Activated naive CD4-positive, alpha-beta T cell (primary cell): Measurements from ENCODE around the gene RAI14.
"Not testable (repeated sequence)": the region's sequence is repeated elsewhere in the genome, so short reads cannot be mapped to it uniquely, and the experiment has no call there.

Experiments used
- DNase-seq, 4 experiments: peaks; one replicate each; lab custom pipeline; 2025; lab: John Stamatoyannopoulos, UW

RAI14 gene

GRCh38 chr5:34771076-34771475 is 114.9 kb downstream of the RAI14 start:
- DNase-seq = no peak

GRCh38 chr5:34772267-34773098 is 116.4 kb downstream of the RAI14 start:
- no peak for DNase-seq

- DNase-seq = no peak
These were observed 118.0 kb downstream of the RAI14 start for GRCh38 chr5:34774139-34774538.

- DNase-seq = not testable (repeated sequence)
These were observed 118.5 kb downstream of the RAI14 start for GRCh38 chr5:34774678-34775077.

GRCh38 chr5:34775886-34776285 is 119.8 kb downstream of the RAI14 start:
- no peak for DNase-seq

GRCh38 chr5:34778091-34778850 is 122.1 kb downstream of the RAI14 start:
- DNase-seq = no peak

- not testable (repeated sequence) for DNase-seq
These were observed 127.8 kb downstream of the RAI14 start for GRCh38 chr5:34783892-34784291.

GRCh38 chr5:34787035-34787434 is 130.9 kb downstream of the RAI14 start:
- no peak for DNase-seq

- no peak for DNase-seq
These were observed 132.9 kb downstream of the RAI14 start for GRCh38 chr5:34789021-34789531.

- DNase-seq = no peak
These were observed 133.5 kb downstream of the RAI14 start for GRCh38 chr5:34789639-34790038.

GRCh38 chr5:34790069-34790468 is 133.9 kb downstream of the RAI14 start:
- DNase-seq = no peak

- DNase-seq = no peak
These were observed 135.7 kb downstream of the RAI14 start for GRCh38 chr5:34791761-34792244.

GRCh38 chr5:34802834-34803563 is 146.9 kb downstream of the RAI14 start:
- DNase-seq = no peak

- no peak for DNase-seq
These were observed 148.0 kb downstream of the RAI14 start for GRCh38 chr5:34803974-34804732.

GRCh38 chr5:34804913-34805312 is 148.8 kb downstream of the RAI14 start:
- DNase-seq = no peak

GRCh38 chr5:34806532-34806931 is 150.4 kb downstream of the RAI14 start:
- no peak for DNase-seq

GRCh38 chr5:34811706-34812105 is 155.6 kb downstream of the RAI14 start:
- no peak for DNase-seq

- no peak for DNase-seq
These were observed 157.4 kb downstream of the RAI14 start for GRCh38 chr5:34813509-34813908.

GRCh38 chr5:34817558-34818351 is 161.6 kb downstream of the RAI14 start:
- DNase-seq = no peak

GRCh38 chr5:34818717-34819116 is 162.6 kb downstream of the RAI14 start:
- DNase-seq = no peak

- DNase-seq = no peak
These were observed 164.5 kb downstream of the RAI14 start for GRCh38 chr5:34820593-34820992.
